Adrenal gland (tissue), 5 donors: Measurements from ENCODE around the gene MED23.

Experiments used
- POLR2A ChIP-seq, 2 donors: fragments of 450-650 bp; IDR thresholded peaks; one replicate each; pipeline ENCODE4 v1.6.1; 2017; ENCODE audit warnings: antibody characterized with exemption in 2 of 2, mild to moderate bottlenecking in 2 of 2, moderate library complexity in 1 of 2
- TF ChIP-seq, protein P1 (sequence below), 6 experiments: fragments of 450-650 bp in 4 of 6; fragments of 200-600 bp in 2 of 6; sonication (generic) in 1 of 6; IDR thresholded peaks; 1 replicate in 5 of 6; 2 replicates in 1 of 6; pipeline versions ENCODE4 v1.5.1 to v1.8.0; 2016 to 2021; ENCODE audit warnings: antibody characterized with exemption in 6 of 6, mild to moderate bottlenecking in 2 of 6, moderate library complexity in 1 of 6
- donor health status: DM: no; HTN: no; CAD: no.

DNA sequence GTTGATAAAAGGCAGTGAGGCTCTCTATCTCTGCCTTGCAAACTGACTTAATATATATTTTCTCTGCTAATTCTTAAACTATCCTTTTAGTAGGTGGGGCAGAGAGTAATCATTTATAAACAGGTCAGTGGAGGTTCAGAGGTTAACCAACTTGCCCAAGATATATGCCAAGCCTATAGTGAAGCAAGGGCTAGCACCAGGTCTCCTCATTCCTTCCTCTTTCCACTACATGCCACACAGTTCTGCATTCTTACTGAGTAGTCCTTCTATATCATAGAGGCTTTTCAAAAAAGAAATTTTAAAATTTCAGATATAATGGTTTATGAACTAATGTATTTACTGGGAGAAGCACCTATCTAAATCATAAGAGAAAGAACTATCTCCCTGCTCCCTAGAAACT, 46.5 kb downstream of the MED23 start:
- TF ChIP-seq, protein P1, sequence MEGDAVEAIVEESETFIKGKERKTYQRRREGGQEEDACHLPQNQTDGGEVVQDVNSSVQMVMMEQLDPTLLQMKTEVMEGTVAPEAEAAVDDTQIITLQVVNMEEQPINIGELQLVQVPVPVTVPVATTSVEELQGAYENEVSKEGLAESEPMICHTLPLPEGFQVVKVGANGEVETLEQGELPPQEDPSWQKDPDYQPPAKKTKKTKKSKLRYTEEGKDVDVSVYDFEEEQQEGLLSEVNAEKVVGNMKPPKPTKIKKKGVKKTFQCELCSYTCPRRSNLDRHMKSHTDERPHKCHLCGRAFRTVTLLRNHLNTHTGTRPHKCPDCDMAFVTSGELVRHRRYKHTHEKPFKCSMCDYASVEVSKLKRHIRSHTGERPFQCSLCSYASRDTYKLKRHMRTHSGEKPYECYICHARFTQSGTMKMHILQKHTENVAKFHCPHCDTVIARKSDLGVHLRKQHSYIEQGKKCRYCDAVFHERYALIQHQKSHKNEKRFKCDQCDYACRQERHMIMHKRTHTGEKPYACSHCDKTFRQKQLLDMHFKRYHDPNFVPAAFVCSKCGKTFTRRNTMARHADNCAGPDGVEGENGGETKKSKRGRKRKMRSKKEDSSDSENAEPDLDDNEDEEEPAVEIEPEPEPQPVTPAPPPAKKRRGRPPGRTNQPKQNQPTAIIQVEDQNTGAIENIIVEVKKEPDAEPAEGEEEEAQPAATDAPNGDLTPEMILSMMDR (IDR thresholded peaks at IDR 0.05), result no peak
- no peak for TF ChIP-seq POLR2A (IDR thresholded peaks at IDR 0.05)
